C4-2B (cell line): Measurements from ENCODE around the gene ZNF296.

Source experiments
- ZFX ChIP-seq: fragments of 450-650 bp; IDR thresholded peaks from 2 replicates; pipeline ENCODE4 v1.6.1; 2017
- TF ChIP-seq, protein P1 (sequence below): fragments of 450-650 bp; conservative IDR thresholded peaks from 2 replicates; pipeline ENCODE4 v1.5.1; 2017; ENCODE audit warnings: mild to moderate bottlenecking

DNA sequence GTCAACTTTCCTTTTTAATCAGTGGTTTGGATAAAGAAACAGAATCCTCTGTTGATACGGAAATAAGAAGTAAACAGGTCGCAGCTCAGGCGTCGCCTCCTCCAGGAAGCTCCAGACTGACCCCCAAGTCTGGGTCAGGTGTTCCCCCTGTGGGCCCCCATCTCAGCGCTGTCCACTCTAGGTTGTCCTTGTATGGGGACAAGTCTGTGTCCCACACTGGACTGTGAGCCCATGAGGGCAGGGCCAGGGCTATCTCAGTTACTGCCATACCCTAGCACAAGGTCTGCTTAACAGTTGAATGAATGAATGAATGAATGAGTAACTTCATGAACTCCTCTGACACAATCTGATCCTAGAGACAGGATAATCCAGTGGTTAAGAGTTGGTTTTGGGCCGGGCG lies 29.9 kb downstream of the ZNF296 start:
- TF ChIP-seq, protein P1, sequence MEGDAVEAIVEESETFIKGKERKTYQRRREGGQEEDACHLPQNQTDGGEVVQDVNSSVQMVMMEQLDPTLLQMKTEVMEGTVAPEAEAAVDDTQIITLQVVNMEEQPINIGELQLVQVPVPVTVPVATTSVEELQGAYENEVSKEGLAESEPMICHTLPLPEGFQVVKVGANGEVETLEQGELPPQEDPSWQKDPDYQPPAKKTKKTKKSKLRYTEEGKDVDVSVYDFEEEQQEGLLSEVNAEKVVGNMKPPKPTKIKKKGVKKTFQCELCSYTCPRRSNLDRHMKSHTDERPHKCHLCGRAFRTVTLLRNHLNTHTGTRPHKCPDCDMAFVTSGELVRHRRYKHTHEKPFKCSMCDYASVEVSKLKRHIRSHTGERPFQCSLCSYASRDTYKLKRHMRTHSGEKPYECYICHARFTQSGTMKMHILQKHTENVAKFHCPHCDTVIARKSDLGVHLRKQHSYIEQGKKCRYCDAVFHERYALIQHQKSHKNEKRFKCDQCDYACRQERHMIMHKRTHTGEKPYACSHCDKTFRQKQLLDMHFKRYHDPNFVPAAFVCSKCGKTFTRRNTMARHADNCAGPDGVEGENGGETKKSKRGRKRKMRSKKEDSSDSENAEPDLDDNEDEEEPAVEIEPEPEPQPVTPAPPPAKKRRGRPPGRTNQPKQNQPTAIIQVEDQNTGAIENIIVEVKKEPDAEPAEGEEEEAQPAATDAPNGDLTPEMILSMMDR, result no peak
- no peak for TF ChIP-seq ZFX
